Endothelial cell (in vitro differentiated cells): ENCODE results near the gene MYO5A. TPM values are rescaled to one million over a fixed set of nuclear protein-coding genes. Genes with fewer than 3 reads are reported as not detected.

ENCODE experiments used
- DNase-seq: peaks from one replicate; pipeline ENCODE4 v3.0.0; 2021; ENCODE audit warnings: low spot score
- H3K27ac Mint-ChIP-seq: one replicate; pipeline ENCODE4 v1.8.0; 2021; ENCODE audit warnings: mixed read lengths, inconsistent platforms; ENCODE audit not compliant: unreplicated experiment
- H3K27me3 Mint-ChIP-seq: one replicate; pipeline ENCODE4 v1.8.0; 2021; ENCODE audit warnings: mild to moderate bottlenecking, moderate library complexity, mixed read lengths, inconsistent platforms; ENCODE audit not compliant: unreplicated experiment
- H3K36me3 Mint-ChIP-seq: one replicate; pipeline ENCODE4 v1.8.0; 2021; ENCODE audit warnings: mild to moderate bottlenecking, low read depth, mixed read lengths, inconsistent platforms; ENCODE audit not compliant: unreplicated experiment
- H3K4me1 Mint-ChIP-seq: one replicate; pipeline ENCODE4 v1.8.0; 2021; ENCODE audit warnings: mild to moderate bottlenecking, mixed read lengths, inconsistent platforms; ENCODE audit not compliant: unreplicated experiment
- H3K4me3 Mint-ChIP-seq: one replicate; pipeline ENCODE4 v1.8.0; 2021; ENCODE audit warnings: mild to moderate bottlenecking, mixed read lengths, inconsistent platforms; ENCODE audit not compliant: unreplicated experiment
- H3K9me3 Mint-ChIP-seq: one replicate; pipeline ENCODE4 v1.8.0; 2021; ENCODE audit warnings: mixed read lengths, inconsistent platforms; ENCODE audit not compliant: unreplicated experiment
- total RNA-seq: library from RNA; stranded (reverse); fragmentation: NEBNext Ultra II Directional; extraction: Animal tissue kit (Norgen Biotek cat#: 25700); gene quantifications from one replicate; pipeline ENCODE4 v1.2.1, GENCODE V29; 2021; ENCODE audit not compliant: unreplicated experiment
- TF ChIP-seq, protein P1 (sequence below): fragments of 200-600 bp; sonication (generic); IDR thresholded peaks from one replicate; pipeline ENCODE4 v1.5.0; 2021; ENCODE audit warnings: antibody characterized with exemption; ENCODE audit not compliant: unreplicated experiment

The MYO5A gene
- total RNA-seq, 1 donor from 2014 or later = 9.1 TPM

DNA sequence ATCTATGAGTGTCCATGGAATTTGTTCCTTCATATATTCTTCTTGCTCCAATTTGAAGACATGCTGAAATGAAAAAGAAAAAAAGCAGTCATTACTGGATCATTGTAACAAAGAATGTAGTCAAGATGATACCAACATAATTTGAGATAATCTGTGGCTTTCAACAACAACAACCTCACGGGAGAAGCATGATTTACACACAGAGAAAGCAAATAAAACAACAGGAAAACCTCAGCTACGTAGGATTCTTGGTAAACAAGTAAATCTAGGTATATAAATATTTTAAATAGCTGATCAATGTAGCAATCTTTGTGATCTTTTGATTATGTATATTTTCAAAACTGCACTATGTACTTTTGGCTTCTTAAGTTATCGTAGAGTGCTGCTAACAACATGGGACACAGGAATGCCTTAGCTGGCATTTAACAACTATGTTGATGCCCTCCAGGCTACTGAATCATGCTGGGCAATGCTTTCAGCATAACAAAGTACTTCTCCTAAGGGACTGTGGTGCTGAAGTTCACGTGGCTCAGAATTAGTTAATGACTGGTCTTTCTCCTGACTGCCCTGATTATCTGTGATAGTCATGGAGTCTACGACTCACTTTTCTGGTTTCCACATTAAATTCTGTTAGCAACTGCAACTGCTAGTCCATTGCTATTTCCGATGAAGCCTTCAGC is 136.5 kb downstream of the MYO5A start:
- peaks cover 9% of the 10 kb centered on the region for H3K4me1 Mint-ChIP-seq
- no peak overlapping the region for H3K4me3 Mint-ChIP-seq
- H3K27me3 Mint-ChIP-seq = no peaks in the 10 kb centered on the region
- H3K27ac Mint-ChIP-seq = no peak overlapping the region
- no peak for DNase-seq
- no peaks in the 10 kb centered on the region for H3K9me3 Mint-ChIP-seq
- TF ChIP-seq, protein P1, sequence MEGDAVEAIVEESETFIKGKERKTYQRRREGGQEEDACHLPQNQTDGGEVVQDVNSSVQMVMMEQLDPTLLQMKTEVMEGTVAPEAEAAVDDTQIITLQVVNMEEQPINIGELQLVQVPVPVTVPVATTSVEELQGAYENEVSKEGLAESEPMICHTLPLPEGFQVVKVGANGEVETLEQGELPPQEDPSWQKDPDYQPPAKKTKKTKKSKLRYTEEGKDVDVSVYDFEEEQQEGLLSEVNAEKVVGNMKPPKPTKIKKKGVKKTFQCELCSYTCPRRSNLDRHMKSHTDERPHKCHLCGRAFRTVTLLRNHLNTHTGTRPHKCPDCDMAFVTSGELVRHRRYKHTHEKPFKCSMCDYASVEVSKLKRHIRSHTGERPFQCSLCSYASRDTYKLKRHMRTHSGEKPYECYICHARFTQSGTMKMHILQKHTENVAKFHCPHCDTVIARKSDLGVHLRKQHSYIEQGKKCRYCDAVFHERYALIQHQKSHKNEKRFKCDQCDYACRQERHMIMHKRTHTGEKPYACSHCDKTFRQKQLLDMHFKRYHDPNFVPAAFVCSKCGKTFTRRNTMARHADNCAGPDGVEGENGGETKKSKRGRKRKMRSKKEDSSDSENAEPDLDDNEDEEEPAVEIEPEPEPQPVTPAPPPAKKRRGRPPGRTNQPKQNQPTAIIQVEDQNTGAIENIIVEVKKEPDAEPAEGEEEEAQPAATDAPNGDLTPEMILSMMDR = no peak
- no peaks in the 10 kb centered on the region for H3K36me3 Mint-ChIP-seq

DNA sequence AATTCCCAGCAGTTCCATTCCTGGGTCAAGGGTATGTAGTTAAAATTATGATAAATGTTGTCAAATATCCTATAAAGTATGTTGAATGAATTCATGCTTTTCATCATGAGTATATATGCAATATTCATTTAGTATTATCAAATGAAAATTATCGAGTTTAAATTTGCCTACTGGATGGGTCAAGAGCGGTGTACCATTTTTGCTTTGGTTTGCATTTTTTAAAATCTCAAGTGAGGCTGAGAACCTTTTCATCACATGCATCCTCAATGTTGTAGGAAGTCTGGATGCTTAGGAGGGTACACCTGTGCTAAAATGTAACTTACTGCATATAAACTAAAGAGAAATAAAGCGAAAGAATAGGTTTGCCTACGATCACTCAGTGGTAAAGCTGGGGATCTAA is 137.6 kb downstream of the MYO5A start:
- Mint-ChIP-seq H3K27me3 (no peaks in the 10 kb centered on the region), H3K9me3 (no peaks in the 10 kb centered on the region), H3K4me3 (no peak overlapping the region), H3K4me1 (peaks cover 9% of the 10 kb centered on the region), H3K36me3 (no peaks in the 10 kb centered on the region), H3K27ac (no peak overlapping the region)
- TF ChIP-seq, protein P1 = no peak
- no peak for DNase-seq

DNA sequence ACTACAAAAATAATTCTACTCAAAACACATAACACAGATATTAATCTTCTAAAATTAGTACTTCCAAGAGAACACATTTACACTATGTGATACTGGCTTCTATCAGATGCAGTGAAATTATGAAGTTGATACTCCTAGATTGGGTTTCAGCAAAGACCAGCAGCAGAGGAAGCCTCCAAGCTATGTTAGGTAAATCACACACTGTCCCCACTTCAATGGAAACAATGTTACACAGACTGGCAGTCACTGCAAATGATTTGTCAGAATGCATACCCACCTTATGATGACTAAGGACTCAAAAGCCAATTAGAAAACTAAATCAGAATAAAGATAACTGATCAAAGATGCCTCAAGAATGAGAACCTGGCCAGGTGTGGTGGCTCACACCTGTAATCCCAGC is 143.0 kb downstream of the MYO5A start:
- Mint-ChIP-seq H3K27ac (no peak overlapping the region), H3K9me3 (no peaks in the 10 kb centered on the region), H3K27me3 (no peaks in the 10 kb centered on the region), H3K4me3 (no peak overlapping the region), H3K4me1 (no peaks in the 10 kb centered on the region), H3K36me3 (no peaks in the 10 kb centered on the region)
- TF ChIP-seq, protein P1 = no peak
- DNase-seq = no peak

DNA sequence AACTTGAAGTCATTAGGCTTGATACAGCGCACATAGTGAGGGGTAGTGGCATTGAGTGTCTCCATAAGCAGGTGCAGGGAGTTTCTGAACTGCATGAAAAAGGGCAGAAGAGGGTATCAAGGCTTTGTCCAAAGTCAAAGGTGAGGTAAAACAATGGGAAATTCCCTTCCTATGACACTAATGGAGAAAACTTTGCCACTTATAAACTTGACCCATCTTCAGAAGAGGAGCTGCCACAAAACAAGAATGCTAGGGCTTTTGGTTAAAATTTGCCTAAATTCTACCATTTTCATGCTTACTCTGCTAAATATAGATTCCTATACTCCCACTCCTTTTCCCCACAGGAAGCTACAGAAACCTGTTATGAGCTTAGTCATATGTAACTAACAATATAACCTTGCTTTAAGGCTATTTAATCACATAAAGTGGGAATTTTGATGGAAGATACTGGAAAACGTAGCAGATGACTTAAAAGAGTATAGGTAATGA is 145.5 kb downstream of the MYO5A start:
- no peaks in the 10 kb centered on the region for H3K27me3 Mint-ChIP-seq
- no peaks in the 10 kb centered on the region for H3K36me3 Mint-ChIP-seq
- H3K4me3 Mint-ChIP-seq = no peak overlapping the region
- no peak overlapping the region for H3K27ac Mint-ChIP-seq
- no peaks in the 10 kb centered on the region for H3K4me1 Mint-ChIP-seq
- H3K9me3 Mint-ChIP-seq = no peaks in the 10 kb centered on the region
- DNase-seq = no peak
- TF ChIP-seq, protein P1 = no peak

DNA sequence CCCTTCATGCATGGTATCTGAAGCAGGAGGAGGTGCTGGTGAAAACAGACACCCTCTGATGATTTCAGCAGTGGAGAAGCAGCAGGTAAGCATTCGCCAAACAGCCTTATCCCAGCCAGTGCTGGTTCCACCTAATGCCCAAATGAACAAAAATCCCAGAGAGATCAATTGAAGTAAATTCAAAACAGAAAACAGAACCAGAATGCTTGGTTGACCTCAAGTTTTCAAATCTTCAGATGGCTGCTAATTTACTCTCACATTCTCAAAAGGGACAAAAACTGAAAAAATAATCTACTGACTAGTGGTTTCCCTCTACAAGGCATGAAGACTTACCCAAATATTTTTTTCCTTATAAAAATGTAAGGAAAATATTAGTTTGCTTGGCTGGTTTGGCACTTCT is 146.0 kb downstream of the MYO5A start:
- no peaks in the 10 kb centered on the region for H3K36me3 Mint-ChIP-seq
- no peak for DNase-seq
- no peaks in the 10 kb centered on the region for H3K9me3 Mint-ChIP-seq
- no peaks in the 10 kb centered on the region for H3K4me1 Mint-ChIP-seq
- H3K27ac Mint-ChIP-seq = no peak overlapping the region
- no peaks in the 10 kb centered on the region for H3K27me3 Mint-ChIP-seq
- no peak overlapping the region for H3K4me3 Mint-ChIP-seq
- TF ChIP-seq, protein P1 = no peak
